GM12865 (cell line): ENCODE data around the gene AIG1.

Source experiments
- DNase-seq: peaks from one replicate; pipeline ENCODE4 v3.0.0; 2010; ENCODE audit warnings: low read depth
- H3K4me3 ChIP-seq: 2 replicates; pipeline ENCODE4 v1.5.1; 2011; ENCODE audit warnings: mild to moderate bottlenecking, low read depth, low read length, control low read depth
- CTCF ChIP-seq: IDR thresholded peaks from 2 replicates; pipeline ENCODE4 v1.5.1; 2011; ENCODE audit warnings: low read length, control low read depth, low read depth, inconsistent platforms; ENCODE audit not compliant: insufficient read depth; ENCODE audit errors: missing control alignments

Gene AIG1

GRCh38 chr6:143322386-143322785 lies 261.7 kb downstream of the AIG1 start:
- no peak for DNase-seq
- no peak overlapping the region for H3K4me3 ChIP-seq
- TF ChIP-seq CTCF = no peak

- H3K4me3 ChIP-seq = no peak overlapping the region
- no peak for TF ChIP-seq CTCF
- DNase-seq = no peak
Observed at GRCh38 chr6:143323729-143324470, 263.2 kb downstream of the AIG1 start.

- no peak for TF ChIP-seq CTCF
- no peak overlapping the region for H3K4me3 ChIP-seq
- no peak for DNase-seq
Observed at GRCh38 chr6:143325379-143326140, 264.9 kb downstream of the AIG1 start.

- H3K4me3 ChIP-seq = no peak overlapping the region
- no peak for TF ChIP-seq CTCF
- no peak for DNase-seq
Observed at GRCh38 chr6:143328876-143329275, 268.2 kb downstream of the AIG1 start.

GRCh38 chr6:143329323-143329722 lies 268.6 kb downstream of the AIG1 start:
- no peak for TF ChIP-seq CTCF
- no peak overlapping the region for H3K4me3 ChIP-seq
- no peak for DNase-seq

- no peak for TF ChIP-seq CTCF
- no peak for DNase-seq
- H3K4me3 ChIP-seq = no peak overlapping the region
Observed at GRCh38 chr6:143331362-143331761, 270.7 kb downstream of the AIG1 start.
